Middle frontal gyrus (tissue), 1 donor: Measurements from ENCODE around the gene TPGS2.
"Not testable (repeated sequence)": the region's sequence is repeated elsewhere in the genome, so short reads cannot be mapped to it uniquely, and the experiment has no call there.

Experiments
- DNase-seq: peaks from one replicate; pipeline ENCODE4 v3.0.0-alpha.2; 2015; ENCODE audit warnings: low spot score; ENCODE audit errors: extremely low spot score

Gene TPGS2

GRCh38 chr18:36828630-36829361, at the start of gene TPGS2, which contains the start of gene KIAA1328:
TPGS2 (minus strand) TSS chr18:36829002; CDS start chr18:36828767, 235 bp downstream.
KIAA1328 (plus strand) TSS chr18:36829127; CDS start chr18:36829139, 12 bp downstream.
- DNase-seq = peak; percentile 83

- not testable (repeated sequence) for DNase-seq
These were observed 45.0 kb upstream of the TPGS2 start for GRCh38 chr18:36873826-36874225.

- no peak for DNase-seq
These were observed 43.5 kb upstream of the TPGS2 start for GRCh38 chr18:36872329-36872728.

- DNase-seq = no peak
These were observed 43.0 kb upstream of the TPGS2 start for GRCh38 chr18:36871801-36872200.

GRCh38 chr18:36867056-36867455, 38.3 kb upstream of the TPGS2 start:
- DNase-seq = no peak

DNA sequence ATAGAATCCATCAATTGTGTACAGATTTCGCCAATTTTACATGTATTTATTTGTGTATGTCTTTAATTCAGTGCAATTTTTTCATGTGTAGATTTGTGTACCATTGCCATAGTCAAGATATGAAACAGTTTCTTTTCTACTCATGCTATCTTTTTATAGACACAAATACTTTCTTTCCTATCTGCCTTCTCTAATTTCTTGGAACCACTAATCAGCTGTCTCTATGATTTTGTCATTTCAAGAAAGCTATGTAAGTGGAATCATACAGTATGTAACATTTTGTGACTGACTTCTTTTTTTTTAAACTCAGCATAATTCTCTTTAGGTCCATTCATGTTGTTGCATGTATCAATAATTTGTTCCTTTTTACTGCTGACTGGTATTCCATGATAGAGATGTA, 33.4 kb upstream of the TPGS2 start:
- DNase-seq = no peak

GRCh38 chr18:36856815-36857214, 28.0 kb upstream of the TPGS2 start:
- no peak for DNase-seq

DNA sequence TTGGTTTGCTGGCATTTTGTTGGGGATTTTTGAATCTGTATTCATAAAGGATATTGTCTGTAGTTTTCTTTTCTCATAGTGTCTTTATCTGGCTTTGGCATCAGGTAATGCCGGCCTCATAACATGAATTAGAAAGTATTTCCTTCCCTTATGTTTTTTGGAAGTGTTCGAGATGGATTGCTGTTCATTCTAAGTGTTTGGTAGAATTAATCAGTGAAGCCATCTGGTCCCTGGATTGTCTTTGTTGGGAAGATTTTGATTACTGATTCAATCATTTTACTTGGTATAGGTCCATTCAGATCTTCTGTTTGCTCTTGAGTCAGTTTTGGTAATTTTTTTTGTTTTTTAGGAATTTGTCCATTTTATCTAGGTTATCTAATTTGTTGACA, 22.4 kb upstream of the TPGS2 start:
- no peak for DNase-seq

DNA sequence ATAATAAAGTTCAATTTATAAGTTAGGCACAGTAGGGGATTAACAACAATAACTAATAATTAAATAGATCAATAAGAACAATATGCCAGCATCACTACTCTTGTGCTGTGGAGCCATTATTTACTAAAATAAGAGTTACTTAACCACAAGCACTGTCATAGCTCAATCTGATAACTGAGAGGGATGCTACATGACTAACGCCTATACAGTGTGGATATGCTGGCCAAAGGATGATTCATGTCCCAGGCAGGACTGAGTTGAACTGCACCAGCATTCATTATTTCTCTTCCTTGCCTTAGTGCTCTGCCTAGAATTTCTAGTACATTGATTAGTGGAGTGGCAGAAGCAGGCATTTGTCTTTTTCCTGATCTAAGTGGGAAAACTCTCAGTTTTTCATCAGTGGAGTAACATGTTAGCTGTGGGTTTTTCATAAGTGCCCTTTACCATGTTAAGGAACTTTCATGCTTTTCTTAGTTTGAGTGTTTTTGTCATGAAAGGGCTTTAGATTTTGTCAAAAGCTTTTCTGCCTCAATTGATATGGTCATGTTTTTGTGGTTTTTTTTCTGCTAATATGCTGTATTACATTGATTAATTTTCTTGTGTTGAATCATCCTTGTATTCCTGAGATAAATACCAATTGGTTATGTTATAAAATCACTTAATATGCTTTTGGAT, 21.9 kb upstream of the TPGS2 start:
- DNase-seq = no peak

GRCh38 chr18:36849288-36850006, 20.6 kb upstream of the TPGS2 start:
- no peak for DNase-seq

GRCh38 chr18:36848609-36849008, 19.8 kb upstream of the TPGS2 start:
- no peak for DNase-seq

- no peak for DNase-seq
These were observed 15.0 kb upstream of the TPGS2 start for GRCh38 chr18:36843784-36844183.

DNA sequence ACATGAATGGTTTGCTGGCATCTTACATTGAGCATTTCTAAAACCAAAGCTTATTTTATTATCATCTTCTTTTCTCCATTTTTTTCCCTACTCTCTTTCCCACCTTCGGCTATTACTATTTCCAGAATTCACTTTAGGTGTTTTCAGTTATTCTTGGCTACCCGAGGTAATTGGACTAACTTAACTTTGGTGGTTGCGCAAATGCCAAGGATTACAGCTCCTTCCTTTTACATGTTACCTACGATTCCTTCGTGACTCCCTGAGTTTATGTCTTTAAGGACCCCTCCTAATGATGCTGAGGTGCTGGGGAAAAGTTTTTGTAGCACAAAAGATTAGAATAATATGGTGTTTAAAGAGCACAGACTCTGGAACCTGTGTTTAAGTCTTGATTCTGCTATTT, 14.4 kb upstream of the TPGS2 start:
- DNase-seq = no peak

- DNase-seq = no peak
These were observed 11.0 kb upstream of the TPGS2 start for GRCh38 chr18:36839835-36840234.

DNA sequence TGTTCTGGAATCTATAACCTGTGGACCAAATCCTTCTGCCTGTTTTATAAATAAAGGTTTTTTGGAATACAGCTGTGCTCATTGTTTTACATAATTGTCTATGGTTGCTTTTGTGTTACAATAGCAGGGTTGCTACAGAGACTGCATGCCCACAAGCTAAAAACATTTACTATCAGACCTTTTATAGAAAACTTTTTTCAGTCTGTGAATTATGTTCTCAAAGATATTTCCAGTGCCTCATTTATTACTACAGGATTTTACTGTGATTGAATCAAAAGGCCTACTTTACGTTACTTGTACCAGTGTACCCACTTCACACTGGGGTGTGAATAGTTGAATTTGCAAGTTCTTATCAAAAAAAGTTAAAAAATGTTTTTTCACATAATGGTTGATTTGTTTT, 7.1 kb upstream of the TPGS2 start:
- no peak for DNase-seq

DNA sequence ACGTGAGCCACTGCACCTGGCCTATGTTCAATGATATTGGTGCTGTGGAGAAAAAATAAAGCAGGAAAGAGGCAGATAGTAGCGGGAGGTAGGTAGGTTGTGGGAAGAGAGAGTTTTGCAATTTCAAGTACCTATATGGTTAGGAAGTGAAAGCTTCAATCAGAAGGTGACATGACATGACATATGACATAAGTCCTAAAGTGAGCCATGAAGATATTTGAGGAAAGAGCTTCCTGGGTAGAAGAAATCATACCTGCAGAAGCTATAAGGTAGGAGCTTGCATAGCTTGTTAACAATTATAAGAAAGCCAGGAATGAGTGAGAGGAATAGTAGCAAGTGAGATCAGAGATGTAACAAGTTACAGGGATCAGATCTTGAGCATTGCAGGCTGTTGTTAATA, 4.3 kb upstream of the TPGS2 start:
- no peak for DNase-seq

GRCh38 chr18:36831139-36831538, 2.3 kb upstream of the TPGS2 start:
- no peak for DNase-seq

DNA sequence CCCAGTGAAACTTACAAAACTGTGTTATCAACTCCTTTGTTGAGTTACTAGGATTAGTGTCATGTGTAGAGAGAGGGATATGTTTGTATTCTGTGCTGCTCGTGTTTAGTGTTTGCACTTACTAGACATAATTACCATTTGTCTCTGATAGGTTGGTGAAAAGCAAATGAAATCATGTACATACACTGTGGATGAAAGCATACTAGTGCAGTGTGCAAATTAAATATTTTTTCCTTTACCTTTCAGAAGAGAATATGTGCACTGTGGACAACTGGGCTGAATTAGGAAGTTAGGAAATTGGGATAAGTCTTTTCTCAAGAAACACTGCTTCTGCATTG, 1.3 kb upstream of the TPGS2 start:
- no peak for DNase-seq

GRCh38 chr18:36829362-36830157, 758 bp upstream of the TPGS2 start:
- no peak for DNase-seq

- no peak for DNase-seq
These were observed 609 bp downstream of the TPGS2 start for GRCh38 chr18:36828157-36828629.

DNA sequence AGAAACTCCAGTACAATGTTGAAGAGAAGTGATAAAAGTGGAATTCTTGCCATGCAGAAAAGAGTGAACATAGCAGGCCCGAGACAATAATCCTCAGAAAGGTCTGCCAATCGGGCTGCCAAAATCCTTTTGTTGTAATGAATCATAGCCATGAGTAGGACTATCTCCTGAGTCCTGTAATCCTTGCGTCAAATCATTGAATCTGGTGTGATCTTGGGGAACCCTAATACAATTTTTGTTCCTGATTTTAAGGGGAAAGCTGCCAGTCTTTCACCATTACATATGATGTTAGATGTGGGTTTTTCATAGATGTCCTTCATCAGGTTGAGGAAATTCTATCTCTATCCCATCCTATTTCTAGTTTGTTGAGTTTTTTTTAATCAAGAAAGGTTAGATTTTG, 2.2 kb downstream of the TPGS2 start:
- no peak for DNase-seq
